Tibial nerve (tissue), 4 donors: ENCODE measurements around the gene SORBS1.

Source experiments
- EP300 ChIP-seq, 2 donors: sonication (generic); formaldehyde crosslinking; IDR thresholded peaks; one replicate each; pipeline ENCODE4 v1.6.1; 2017; ENCODE audit warnings: antibody characterized with exemption in 2 of 2, mild to moderate bottlenecking in 1 of 2
- POLR2A ChIP-seq, 2 donors: fragments of 450-650 bp; IDR thresholded peaks; one replicate each; pipeline ENCODE4 v1.6.1; 2017; ENCODE audit warnings: antibody characterized with exemption in 2 of 2, mild to moderate bottlenecking in 2 of 2, moderate library complexity in 2 of 2
- TF ChIP-seq, protein P1 (sequence below), 5 experiments: fragments of 200-600 bp in 3 of 5; fragments of 450-650 bp in 2 of 5; sonication (generic) in 3 of 5; IDR thresholded peaks; one replicate each; pipeline ENCODE4 v1.5.1; 2016 to 2019; ENCODE audit warnings: antibody characterized with exemption in 5 of 5, mild to moderate bottlenecking in 3 of 5, moderate library complexity in 2 of 5

DNA sequence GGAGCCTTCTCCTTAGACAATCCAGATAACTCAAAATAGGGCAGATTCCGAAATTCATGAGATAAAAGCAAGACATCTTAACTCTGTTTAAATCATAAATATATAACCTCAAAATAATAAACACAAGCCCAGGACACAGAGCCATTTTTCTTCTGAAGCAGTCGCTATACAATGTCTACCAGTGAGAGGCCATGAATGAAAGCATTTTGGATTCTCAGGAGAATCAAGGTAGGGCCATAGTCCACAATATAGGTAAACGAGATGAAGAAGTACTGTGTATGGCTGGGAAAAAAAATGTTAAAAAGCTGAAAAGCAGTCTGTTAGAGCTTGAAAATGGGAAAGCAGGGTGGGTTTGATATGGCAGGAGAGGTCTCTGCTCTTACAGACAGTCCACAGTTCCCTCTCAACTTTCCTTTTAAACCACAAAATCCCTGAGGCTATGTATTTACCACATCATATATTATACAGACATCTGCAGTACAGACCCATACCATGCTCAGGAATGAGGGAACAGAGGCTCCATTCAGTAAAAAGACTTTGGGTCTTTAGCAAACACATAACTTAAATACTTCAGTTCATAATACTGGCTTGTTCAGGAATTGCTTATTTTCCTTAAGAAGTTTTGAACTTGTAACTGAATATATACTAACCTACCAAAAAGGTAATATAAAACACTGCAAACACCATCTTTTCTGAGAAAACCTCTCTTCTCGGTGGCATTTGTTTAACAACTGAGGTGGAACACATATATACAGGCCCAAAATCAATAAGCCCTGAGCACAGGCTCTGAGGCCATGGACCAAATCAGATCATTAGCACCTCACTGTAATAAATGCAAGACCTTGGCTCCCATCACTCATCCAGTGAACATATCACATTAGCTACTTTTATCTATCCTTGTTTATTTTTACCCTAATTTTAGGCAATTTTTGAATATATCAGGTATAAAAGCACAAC, 109.3 kb downstream of the SORBS1 start:
- TF ChIP-seq, protein P1, sequence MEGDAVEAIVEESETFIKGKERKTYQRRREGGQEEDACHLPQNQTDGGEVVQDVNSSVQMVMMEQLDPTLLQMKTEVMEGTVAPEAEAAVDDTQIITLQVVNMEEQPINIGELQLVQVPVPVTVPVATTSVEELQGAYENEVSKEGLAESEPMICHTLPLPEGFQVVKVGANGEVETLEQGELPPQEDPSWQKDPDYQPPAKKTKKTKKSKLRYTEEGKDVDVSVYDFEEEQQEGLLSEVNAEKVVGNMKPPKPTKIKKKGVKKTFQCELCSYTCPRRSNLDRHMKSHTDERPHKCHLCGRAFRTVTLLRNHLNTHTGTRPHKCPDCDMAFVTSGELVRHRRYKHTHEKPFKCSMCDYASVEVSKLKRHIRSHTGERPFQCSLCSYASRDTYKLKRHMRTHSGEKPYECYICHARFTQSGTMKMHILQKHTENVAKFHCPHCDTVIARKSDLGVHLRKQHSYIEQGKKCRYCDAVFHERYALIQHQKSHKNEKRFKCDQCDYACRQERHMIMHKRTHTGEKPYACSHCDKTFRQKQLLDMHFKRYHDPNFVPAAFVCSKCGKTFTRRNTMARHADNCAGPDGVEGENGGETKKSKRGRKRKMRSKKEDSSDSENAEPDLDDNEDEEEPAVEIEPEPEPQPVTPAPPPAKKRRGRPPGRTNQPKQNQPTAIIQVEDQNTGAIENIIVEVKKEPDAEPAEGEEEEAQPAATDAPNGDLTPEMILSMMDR (IDR thresholded peaks at IDR 0.05), result no peak
- no peak for TF ChIP-seq POLR2A (IDR thresholded peaks at IDR 0.05)
- no peak for TF ChIP-seq EP300 (IDR thresholded peaks at IDR 0.05)
